Activated CD8-positive, alpha-beta memory T cell treated with anti-CD3 and anti-CD28 coated beads for 4 hours (primary cell): Measurements from ENCODE around the gene AFAP1L2.

Source experiments
- DNase-seq, 2 donors: peaks; one replicate each; pipeline ENCODE4 v3.0.0-alpha.2; 2020; ENCODE audit warnings: low read depth in 2 of 2

Gene AFAP1L2

GRCh38 chr10:114272696-114273095 lies 131.6 kb downstream of the AFAP1L2 start:
- DNase-seq = no peak

GRCh38 chr10:114271779-114272167 lies 132.5 kb downstream of the AFAP1L2 start:
- no peak for DNase-seq

- no peak for DNase-seq
These were observed 133.1 kb downstream of the AFAP1L2 start for GRCh38 chr10:114271075-114271778.

- DNase-seq = no peak
These were observed 137.8 kb downstream of the AFAP1L2 start for GRCh38 chr10:114266521-114266920.

GRCh38 chr10:114265392-114266053 lies 138.8 kb downstream of the AFAP1L2 start:
- no peak for DNase-seq

- no peak for DNase-seq
These were observed 141.8 kb downstream of the AFAP1L2 start for GRCh38 chr10:114262496-114262895.

- no peak for DNase-seq
These were observed 143.2 kb downstream of the AFAP1L2 start for GRCh38 chr10:114261076-114261475.

- no peak for DNase-seq
These were observed 143.9 kb downstream of the AFAP1L2 start for GRCh38 chr10:114260366-114260765.

- DNase-seq = no peak
These were observed 144.5 kb downstream of the AFAP1L2 start for GRCh38 chr10:114259824-114260223.

GRCh38 chr10:114258274-114258840 lies 145.9 kb downstream of the AFAP1L2 start:
- DNase-seq = no peak

- no peak for DNase-seq
These were observed 146.8 kb downstream of the AFAP1L2 start for GRCh38 chr10:114257498-114257897.

DNA sequence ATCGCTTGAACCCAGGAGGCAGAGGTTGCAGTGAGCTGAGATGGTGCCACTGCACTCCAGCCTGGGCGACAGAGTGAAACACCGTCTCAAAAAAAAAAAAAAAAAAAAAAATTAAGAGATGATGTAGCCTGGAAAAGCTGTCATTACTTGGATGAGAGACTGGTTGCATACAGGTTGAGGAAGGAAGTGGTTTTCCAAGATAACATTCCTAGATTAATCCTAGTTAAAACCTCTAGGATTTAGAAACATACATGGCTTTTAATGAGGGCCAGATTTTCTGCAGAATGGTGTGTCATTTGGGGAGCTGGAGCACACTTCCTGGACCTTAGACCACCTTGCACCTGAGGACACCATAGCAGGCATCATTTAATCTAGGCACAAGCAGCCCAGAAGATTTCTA lies 147.5 kb downstream of the AFAP1L2 start:
- no peak for DNase-seq

DNA sequence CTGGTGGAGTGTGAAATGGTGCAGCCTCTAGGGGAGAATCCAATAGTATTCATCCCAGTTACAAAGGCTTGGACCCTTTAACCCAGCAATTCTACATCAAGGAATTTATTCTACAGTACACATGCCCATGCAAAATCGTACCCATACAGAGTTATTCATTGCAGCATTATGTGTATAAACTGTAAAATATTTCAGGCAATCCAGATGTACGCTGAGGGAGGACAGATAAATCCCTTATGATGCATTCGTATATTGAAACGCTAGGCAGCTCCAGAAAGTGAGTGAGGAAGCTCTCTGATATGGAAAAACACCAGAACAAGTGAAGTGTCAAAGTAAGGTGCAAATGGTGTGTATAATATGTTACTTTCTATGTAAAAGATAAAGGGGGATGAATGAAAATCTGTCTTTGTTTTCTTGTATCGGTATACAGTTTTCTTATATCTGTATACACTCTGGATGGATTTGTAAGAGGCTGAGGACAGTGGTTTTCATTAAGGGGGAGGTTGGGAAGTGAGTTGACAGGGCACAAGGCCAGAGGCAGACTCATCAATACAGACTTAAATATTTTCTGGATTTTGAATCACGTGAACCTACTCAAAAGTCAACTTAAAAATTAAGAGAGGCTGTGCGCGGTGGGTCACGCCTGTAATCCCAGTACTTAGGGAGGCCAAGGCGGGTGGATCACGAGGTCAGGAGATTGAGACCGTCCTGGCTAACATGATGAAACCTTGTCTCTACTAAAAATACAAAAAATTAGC lies 148.1 kb downstream of the AFAP1L2 start:
- DNase-seq = no peak

DNA sequence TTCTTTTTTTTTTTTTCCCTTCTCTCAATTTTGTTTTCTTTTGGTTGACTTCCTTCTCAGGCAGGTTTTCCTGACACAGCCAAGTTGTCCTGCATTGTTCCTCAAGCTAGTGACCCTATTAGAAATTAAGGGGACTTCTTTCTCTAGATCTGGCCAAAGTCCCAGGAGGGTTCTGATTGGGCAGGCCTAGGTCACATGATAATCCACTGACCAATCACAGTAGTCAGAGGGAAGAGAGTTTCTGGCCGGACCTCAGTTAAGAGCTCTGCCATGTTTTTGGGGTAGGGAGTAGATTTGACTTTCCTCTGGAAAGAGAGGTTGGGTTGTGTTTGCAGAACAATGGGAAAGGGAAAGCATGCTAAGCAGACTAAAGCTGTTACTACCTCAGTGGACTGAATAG lies 149.1 kb downstream of the AFAP1L2 start:
- no peak for DNase-seq

DNA sequence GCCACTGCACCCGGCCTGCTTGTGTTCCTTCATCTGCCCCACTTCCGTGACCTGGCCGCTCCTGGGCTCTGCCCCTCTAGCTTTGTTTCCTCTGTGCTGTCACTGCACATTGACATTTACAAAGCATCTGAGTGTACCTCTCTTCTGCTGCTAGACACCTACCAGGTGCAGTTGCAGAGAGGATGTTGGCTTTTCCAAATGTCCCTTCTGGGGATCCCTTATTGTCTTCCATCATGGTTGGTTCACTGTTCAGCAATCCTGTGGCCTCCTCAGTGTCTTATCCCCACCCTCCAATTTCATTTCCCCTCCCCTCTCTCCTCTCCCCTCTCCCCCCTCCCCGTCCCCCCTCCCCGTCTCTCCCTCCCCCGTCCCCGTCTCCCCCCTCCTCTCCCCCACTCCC lies 151.4 kb downstream of the AFAP1L2 start:
- no peak for DNase-seq

- no peak for DNase-seq
These were observed 152.2 kb downstream of the AFAP1L2 start for GRCh38 chr10:114252092-114252491.

DNA sequence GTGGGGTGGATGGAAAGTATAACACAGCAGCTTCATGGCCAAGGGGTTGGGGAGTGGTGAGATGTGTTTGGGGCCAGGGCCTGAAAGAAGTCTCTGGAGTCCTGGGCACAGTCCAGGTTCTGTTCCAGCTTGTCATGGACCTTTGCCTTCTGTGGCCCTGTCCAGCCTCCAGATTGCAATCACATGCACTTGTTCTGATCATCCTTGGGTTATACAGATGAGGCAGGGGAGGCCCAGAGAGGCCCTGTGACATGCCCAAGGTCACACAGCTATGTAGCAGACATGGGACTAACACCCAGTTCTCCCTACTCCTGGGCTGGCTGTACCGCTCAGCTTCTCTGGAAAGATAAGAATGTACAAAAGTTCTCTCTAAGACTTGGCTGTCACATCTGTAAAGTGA lies 153.6 kb downstream of the AFAP1L2 start:
- no peak for DNase-seq

DNA sequence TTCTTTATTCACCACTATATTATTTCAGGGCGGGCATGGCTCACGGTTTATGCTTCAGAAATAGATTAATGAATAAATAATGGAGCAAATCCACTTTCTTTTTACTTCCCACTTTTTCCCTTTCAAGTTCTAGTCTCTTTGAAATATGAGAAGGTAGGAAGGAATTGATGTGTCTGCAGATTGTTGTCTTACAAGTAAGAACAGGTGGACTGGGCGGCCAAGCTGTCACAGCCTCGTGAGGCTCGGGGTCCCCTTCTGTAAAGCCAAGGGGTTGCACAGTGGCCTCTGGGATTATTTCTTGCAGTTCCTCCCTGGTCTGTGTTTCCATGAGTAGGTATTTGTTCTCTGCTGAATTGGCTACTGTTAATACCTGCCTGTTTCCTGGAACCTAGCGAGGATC lies 154.1 kb downstream of the AFAP1L2 start:
- DNase-seq = no peak

DNA sequence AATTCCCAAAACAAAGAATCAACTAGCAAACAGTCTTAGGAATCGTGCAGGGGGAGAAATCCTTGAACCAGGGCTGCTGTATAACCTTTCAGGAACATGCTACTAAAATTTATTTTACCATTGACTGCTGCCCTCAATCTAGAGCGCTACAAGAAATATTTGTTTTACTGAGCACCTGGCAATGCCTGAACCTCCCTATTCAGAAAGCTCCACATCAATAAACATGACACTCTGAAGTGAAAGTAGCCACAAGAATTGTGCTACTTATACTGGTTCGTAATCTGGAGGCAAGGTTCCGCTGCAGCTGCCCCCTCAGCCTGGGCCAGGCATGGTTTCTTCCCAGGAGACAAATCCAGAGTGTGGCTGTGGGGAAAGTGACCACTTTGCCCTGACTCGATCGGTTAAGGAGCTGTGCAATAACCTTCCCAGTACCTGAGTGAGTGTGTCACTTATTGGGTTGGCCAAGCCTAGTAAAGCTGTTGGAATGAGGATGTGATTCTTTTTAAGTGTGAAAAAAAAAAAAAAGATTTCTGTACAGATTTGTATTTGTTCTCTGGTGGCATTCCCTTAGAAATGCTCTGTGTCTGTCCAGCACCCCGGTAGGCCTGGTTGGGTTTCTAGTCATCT lies 157.5 kb downstream of the AFAP1L2 start:
- no peak for DNase-seq

DNA sequence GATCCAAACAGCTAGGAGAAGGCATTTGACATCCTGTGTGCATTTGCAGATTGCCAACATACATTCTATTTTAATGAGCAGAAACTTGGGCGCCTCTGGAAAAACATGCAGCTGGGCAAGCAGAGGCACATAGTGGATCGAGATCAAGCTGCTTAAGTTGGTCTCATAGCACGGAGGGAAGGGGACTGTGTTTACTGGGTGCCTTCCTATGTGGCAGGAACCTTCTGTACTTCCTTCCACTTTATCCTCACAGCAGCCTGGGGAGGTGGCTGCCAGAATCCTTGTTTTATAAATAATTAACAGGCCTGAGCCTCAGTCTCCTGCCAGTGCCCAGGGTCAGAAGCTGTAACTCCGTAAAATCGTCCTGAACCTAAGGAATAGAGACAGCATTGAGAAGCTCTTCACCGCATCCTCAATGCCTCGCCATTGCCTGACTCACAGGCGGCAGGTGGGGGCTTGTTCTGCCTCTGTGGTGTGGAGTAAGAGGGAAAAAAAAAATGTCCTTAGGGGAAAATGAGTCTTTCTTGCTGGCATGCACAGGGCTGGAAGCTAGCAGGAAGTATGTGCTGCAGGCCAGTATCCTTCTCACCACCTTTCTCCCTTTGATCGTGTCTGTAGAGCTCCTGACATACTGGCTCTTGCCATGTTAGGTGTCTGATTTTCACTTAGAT lies 159.0 kb downstream of the AFAP1L2 start:
- DNase-seq = no peak
